Body of pancreas (tissue), 4 donors: ENCODE data around the gene CES5A.

ENCODE experiments used
- POLR2A ChIP-seq, 3 donors: fragments of 450-650 bp; IDR thresholded peaks; one replicate each; pipeline ENCODE4 v1.6.1; 2016; ENCODE audit warnings: antibody characterized with exemption in 3 of 3, mild to moderate bottlenecking in 2 of 3
- TF ChIP-seq, protein P1 (sequence below), 7 experiments: fragments of 450-650 bp in 4 of 7; fragments of 200-600 bp in 3 of 7; sonication (generic) in 3 of 7; IDR thresholded peaks; one replicate each; pipeline ENCODE4 v1.5.1; 2016 to 2019; ENCODE audit warnings: antibody characterized with exemption in 7 of 7

DNA sequence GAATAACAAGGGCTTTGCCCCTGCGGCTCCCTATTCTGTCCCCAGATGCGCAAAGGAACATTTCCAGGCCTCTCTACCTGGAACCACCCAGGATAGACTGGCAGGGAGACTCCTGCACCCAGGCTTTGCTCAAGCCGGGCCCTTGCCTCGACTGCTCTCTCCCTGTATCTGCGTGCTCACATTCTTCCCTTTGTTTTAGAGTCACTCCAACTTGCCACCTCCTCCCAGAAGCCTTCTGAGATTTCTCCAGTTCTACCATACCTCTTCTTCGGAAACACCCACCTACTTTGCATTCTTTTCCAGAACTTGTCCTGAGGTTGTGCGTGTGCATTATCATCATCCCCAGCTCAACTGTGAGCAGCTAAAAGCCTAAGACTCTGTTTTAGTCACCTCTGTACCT is 3.0 kb downstream of the CES5A start:
- TF ChIP-seq, protein P1, sequence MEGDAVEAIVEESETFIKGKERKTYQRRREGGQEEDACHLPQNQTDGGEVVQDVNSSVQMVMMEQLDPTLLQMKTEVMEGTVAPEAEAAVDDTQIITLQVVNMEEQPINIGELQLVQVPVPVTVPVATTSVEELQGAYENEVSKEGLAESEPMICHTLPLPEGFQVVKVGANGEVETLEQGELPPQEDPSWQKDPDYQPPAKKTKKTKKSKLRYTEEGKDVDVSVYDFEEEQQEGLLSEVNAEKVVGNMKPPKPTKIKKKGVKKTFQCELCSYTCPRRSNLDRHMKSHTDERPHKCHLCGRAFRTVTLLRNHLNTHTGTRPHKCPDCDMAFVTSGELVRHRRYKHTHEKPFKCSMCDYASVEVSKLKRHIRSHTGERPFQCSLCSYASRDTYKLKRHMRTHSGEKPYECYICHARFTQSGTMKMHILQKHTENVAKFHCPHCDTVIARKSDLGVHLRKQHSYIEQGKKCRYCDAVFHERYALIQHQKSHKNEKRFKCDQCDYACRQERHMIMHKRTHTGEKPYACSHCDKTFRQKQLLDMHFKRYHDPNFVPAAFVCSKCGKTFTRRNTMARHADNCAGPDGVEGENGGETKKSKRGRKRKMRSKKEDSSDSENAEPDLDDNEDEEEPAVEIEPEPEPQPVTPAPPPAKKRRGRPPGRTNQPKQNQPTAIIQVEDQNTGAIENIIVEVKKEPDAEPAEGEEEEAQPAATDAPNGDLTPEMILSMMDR (IDR thresholded peaks at IDR 0.05) = no peak
- no peak for TF ChIP-seq POLR2A (IDR thresholded peaks at IDR 0.05)
